ENCODE data around the gene PDSS2.

DNA sequence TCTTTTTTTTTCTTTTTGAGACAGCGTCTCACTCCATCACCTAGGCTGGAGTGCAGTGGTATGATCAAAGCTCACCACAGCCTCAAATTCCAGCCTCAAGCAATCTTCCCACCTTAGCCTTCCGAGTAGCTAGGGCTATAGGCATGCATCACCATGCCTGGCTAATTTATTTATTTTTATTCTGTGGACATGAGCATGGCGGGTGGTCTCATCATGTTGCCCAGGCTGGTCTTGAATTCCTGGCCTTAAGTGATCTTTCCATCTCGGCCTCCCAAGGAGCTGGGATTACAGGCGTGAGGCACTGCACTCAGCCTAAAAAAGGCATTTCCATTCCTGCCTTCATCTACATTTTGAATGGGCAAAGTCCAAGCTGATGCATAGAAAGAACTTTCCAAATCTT lies 287.9 kb downstream of the PDSS2 start:
- TF ChIP-seq, protein P1, sequence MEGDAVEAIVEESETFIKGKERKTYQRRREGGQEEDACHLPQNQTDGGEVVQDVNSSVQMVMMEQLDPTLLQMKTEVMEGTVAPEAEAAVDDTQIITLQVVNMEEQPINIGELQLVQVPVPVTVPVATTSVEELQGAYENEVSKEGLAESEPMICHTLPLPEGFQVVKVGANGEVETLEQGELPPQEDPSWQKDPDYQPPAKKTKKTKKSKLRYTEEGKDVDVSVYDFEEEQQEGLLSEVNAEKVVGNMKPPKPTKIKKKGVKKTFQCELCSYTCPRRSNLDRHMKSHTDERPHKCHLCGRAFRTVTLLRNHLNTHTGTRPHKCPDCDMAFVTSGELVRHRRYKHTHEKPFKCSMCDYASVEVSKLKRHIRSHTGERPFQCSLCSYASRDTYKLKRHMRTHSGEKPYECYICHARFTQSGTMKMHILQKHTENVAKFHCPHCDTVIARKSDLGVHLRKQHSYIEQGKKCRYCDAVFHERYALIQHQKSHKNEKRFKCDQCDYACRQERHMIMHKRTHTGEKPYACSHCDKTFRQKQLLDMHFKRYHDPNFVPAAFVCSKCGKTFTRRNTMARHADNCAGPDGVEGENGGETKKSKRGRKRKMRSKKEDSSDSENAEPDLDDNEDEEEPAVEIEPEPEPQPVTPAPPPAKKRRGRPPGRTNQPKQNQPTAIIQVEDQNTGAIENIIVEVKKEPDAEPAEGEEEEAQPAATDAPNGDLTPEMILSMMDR (IDR thresholded peaks at IDR 0.05; ENCODE audit: low read length): no peak
- no peak for TF ChIP-seq EZH2 (IDR thresholded peaks at IDR 0.05; ENCODE audit: borderline replicate concordance, low read length)

Measured in OCI-LY1 (cell line).